Stimulated activated CD8-positive, alpha-beta memory T cell treated with anti-CD3 and anti-CD28 coated beads, Interleukin-15, amount 100 ng/mL, for 1 hour (primary cell): Measurements from ENCODE around the gene FBRSL1.
"Not testable (repeated sequence)": the region's sequence is repeated elsewhere in the genome, so short reads cannot be mapped to it uniquely, and the experiment has no call there.

Source experiments
- DNase-seq: peaks from one replicate; pipeline ENCODE4 v3.0.0-alpha.2; 2020; ENCODE audit warnings: low read depth

The FBRSL1 gene

DNA sequence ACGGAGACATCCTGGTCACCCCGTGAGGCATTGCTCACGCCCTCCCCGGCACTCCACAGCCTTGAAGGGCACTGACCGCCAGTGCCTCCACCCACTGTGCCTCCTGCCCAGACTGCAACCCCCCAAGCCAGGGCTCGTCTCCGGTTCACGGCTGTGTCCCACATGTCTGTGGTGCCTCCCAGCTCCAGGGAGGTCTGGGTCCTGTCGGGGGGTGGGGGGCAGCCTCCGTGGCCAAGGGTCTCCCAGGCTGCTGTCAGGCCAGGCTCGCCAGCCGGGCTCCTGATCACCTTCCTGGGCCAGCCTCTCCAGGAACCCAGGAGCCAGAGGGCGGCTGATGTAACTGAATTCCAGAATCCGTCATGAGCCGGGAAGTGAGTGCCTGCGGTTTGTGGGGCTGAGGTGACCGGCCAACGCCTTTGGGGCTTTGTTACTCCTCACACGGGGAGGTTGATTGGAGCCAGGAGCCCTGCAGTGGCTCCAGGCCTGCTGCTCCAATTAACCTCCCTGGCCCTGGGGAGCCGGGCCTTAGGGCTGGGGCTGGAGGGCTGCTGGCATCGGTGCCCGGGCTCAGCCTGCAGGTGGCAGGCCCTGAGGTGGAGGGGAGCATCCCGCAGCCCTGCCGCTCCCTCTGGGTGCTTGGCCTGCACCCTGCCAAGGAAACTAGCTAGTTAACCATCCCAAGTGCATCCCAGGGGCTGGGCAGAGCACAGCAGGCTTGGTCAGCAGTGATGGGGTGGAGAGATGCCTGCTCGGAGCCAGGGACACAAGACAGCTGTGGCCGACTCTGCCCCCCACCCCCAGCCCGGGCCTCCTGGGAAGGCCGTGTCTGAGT, 36.4 kb upstream of the FBRSL1 start:
- no peak for DNase-seq

DNA sequence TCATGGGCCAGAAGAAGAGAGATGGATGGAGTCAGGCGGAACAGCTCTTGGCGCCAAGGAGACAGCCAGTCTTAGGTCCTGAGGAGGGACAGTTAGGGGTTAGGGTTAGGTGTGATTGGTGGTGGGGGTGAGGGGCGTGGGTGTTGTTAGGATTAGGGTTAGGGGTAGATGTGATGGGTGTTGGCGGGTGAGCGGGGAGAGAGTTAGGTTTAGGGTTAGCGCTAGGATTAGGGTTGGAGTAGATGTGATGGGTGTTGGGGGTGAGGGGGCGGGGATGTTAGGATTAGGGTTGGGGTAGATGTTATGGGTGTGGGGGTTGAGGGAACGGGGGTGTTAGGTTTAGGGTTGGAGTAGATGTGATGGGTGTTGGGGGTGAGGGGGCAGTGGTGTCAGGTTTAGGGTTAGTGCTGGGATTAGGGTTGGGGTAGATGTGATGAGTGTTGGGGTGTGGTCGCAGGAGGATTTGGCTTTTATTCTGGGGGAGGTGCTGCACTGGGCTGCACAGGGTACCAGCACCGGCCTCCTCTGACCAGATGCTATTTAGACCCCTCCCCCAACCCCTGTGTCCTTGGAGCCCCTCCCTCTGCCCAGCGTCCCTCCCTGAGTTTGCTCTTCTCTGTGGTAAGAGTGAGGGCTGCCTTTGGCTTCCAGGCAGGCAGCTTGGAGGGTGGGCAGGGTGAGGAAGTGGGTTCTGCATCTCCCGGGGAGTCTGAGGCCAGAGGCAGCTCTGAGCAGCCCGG, 35.6 kb upstream of the FBRSL1 start:
- no peak for DNase-seq

DNA sequence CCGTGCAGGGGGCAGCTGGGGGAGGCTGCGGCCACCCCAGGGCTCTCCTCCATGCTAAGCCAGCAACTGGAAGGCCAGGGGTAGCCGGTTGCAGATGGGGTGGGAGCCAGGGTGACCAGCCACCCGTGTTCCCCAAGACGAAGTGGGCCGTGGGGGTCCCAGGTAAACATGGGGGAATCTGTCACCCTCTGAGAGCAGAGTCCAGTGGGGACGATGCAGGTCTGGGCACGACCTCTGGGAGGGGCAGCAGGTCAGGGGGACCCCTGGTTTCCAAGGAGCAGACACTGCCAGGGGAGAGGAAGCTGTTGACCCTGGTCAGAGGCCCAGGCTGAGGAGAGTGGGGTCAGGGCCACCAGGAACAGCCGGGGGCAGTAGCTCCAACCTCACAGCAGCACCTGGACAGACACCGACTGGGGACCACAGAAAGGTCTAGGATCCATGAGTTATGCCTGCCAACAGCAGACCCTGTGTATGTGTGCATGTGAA, 35.0 kb upstream of the FBRSL1 start:
- no peak for DNase-seq

DNA sequence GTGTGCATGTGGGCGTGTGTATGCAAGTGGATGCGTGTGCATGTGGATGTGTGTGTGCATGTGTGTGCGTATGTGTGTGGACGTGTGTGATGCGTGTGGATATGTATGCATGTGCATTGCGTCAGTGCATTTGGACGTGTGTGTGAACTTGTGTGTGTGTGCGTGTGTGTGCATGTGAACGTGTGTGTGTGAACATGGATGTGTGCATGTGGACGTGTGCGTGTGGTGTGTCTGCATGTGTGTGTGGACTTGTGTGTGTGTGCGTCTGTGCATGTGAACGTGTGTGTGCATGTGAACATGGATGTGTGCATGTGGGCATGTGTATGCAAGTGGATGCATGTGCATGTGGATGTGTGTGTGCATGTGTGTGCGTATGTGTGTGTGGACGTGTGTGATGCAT, 34.4 kb upstream of the FBRSL1 start:
- DNase-seq, result no peak

DNA sequence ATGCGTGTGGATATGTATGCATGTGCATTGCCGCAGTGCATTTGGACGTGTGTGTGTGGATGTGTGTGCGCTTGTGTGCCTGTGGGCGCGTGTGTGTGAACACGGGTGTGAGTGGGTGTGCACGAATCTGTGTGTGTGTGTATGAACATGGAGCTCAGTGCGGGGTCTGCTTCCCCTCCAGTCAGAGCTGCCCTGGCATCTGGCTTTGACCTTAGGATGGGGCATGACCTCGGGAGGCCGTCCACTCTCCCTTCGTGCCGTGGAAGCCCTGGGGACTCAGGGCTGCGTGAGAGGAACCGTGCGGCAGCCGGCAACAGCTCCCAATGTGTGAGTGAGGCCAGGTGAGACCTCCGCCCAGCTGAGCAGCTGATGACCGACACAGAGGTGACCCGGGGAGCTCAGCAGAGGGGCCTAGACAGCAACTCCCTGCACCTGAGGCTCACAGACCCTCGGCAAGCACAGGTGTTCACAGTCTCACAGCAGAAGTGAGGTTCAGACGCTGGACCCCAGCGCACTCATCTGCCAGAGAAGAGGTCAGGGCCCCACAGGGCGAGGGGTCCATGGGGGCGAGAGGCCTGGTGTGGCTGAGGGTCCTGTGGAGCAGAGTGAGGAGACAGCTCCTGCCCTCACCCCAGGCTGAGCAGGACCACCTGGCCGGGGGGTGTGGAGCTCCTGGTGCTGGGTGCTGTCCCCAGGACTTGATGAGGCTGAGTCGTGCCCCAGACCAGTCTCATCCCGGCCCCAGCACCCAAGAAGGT, 33.6 kb upstream of the FBRSL1 start:
- no peak for DNase-seq

DNA sequence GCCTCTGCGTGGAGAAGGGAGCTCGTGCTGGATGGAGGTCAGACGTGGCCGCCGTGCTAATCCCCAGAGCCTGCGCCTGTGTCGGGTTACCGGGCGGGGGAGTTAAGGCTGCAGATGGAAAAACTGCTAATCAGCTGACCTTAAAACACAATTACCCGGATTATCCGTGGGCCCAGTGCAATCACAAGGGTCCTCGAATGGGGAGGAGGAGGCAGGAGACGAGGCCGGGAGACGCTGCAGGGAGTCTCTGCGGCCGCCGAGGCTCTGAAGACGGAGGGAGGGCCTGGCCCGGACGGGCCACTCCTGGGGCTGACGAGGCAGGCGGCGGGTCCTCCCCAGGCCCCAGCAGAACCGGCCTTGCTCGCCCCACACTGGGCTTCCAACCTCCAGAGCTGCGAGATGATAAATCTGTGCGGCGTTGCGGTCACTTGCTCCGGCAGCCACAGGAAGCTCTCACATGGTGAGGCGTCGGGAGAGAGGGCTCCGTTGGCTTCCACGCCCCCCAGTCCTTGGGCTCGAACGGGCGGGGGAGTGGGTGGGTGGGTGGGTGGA, 32.9 kb upstream of the FBRSL1 start:
- DNase-seq, result no peak

DNA sequence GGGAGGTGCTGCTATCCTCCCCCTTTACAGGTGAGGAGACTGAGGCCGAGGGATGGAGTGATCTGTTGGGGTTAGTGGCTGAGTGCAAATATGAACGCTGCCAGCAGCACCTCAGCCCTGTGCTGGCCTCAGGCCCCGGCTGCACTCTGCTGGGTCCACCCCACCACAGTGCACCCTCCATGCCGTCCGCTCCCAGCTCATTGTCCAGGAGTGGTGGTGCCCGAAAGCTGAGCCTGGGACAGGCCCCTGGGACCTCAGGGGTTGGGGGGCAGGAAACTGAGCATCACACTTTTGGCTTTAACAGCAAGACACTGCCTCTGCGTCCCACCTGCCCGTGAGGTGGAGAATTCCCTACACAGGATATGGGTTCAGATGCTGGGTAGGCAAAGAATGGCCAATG, 31.5 kb upstream of the FBRSL1 start:
- no peak for DNase-seq

DNA sequence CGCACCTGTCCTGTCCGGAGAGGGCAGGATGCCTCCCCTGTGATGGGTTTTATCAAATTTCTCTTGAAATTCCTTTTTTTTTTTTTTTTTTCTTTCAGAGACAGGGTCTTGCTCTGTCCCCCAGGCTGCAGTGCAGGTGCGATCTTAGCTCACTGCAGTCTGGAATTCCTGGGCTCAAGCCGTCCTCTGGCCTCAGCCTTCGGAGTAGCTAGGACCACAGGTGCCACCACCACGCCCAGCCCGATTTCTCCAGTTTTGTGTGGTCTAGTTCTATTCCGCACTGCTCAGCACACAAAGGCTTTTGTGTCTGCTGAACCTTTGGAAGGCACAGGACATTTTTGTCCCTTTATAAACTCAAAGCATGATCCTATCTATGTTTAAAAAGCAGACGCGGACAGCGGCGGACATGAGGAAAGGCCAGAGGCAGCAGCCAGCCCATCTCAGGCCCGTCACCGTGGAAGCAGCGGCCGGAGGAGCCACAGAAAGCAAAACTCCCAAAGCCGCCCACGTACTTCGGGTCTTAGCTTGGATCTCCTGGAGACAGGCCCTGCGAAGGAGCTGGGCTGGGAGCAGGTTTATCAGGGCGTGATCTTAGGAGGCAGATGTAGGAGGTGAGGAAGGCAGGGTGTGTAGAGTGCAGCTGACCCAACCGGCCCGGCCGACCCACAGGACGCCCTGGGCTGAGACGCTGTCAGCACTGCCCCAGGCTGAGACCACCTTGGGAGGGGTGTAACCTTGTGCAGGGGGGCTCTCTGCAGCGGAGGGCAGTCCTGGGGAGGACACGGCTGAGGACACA, 30.9 kb upstream of the FBRSL1 start:
- DNase-seq, result no peak

DNA sequence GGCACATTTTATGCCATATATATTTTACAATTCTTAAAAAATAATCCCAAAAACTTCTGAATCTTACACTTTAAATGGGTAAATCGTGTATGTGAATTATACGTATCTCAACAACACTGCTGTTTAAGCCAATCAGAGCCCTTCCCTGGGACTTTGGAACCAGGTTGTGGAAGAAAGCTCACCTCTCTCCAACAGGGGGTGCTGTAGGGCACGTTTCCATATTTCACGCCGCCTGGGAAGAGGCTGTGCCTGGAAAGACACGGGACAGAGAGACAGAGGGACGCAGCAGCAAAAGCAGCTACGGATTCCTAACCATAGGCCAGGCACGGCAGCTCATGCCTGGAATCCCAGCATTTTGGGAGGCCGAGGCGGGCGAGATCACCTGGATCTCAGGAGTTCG, 29.4 kb upstream of the FBRSL1 start:
- no peak for DNase-seq

DNA sequence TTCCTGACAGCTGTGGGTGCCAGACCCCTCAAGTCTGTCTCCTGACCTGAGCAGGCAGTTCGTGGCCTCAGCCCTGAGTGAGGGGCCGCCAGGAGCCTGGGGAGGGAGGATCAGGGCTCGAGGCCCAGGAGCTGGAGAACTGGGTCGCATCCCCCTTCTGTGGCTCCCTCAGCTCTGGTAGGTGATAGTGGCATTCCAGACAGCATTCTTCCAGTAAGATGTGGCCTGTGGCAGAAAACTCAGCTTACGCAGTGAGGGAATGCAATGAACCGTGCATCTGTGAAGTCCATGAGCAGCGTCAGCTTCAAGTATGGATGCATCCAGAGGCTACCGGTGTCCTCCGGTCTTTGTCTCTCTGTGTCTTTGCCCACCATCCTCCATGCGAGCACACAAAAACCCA, 28.4 kb upstream of the FBRSL1 start:
- no peak for DNase-seq

DNA sequence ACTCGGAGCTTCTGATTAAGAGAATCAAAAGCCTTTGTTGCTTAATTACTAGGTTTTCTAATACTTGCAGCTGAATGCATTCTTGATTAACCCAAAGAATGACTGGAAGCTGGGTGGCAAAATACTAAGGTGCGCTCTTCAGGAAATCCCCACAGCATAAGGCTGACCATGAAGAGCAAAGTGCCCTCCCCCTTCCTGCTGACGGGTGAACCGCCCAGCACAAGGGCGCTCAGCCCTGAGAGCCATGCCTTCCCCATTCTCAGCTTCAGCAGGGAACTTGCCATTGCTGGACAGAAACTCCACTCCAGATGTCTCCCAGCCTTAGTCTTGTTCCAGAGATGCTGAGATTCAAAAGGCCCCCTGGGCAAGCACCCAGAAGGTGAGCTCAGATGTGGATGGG, 27.2 kb upstream of the FBRSL1 start:
- no peak for DNase-seq

DNA sequence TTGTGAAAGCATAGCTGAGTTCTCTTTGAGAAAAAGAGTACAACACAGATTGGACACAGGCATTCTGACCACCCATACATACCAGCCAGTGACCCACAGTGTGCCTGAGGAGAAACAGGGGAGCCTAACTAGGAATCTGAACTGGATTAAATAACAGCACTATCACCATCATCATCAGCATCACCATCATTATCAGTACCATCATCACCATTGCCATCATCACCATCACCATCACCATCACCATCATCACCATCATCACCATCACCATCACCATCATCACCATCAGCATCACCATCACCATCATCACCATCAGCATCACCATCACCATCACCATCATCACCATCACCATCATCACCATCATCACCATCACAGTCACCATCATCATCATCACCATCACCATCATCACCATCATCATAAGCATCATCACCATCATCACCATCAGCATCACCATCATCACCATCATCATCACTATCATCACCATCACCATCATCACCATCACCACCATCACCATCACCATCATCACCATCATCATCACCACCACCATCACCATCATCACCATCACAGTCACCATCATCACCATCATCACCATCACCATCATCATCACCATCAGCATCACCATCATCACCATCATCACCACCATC, 26.5 kb upstream of the FBRSL1 start:
- DNase-seq, result not testable (repeated sequence)

DNA sequence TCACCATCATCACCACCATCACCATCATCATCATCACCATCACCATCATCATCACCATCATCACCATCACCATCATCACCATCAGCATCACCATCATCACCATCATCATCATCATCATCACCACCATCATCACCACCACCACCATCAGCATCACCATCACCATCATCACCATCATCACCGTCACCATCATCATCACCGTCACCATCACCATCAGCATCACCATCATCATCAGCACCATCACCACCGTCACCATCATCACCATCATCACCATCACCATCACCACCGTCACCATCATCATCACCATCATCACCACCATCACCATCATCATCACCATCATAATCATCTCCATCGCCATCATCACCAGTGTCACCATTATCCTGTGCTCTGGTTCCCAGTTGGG, 25.6 kb upstream of the FBRSL1 start:
- not testable (repeated sequence) for DNase-seq

DNA sequence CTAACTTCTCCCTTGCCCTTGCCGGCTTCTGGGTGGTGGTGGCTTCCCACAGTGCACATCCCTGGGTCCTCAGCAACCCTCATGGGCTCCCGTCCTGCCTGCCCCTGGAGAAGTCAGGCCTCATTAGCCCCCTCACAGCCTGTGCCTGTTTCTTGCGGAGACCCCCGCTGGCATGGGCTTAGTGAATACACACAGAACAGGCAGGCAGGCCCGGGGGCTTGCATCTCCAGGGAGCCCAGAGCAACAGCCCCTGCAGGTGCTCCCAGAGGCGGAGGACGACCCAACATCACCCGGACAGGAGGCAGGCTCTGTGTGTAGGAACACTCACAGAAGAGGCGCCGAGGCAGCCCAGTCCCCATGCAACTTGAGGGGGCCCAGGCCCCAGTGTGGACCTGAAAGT, 25.1 kb upstream of the FBRSL1 start:
- no peak for DNase-seq

DNA sequence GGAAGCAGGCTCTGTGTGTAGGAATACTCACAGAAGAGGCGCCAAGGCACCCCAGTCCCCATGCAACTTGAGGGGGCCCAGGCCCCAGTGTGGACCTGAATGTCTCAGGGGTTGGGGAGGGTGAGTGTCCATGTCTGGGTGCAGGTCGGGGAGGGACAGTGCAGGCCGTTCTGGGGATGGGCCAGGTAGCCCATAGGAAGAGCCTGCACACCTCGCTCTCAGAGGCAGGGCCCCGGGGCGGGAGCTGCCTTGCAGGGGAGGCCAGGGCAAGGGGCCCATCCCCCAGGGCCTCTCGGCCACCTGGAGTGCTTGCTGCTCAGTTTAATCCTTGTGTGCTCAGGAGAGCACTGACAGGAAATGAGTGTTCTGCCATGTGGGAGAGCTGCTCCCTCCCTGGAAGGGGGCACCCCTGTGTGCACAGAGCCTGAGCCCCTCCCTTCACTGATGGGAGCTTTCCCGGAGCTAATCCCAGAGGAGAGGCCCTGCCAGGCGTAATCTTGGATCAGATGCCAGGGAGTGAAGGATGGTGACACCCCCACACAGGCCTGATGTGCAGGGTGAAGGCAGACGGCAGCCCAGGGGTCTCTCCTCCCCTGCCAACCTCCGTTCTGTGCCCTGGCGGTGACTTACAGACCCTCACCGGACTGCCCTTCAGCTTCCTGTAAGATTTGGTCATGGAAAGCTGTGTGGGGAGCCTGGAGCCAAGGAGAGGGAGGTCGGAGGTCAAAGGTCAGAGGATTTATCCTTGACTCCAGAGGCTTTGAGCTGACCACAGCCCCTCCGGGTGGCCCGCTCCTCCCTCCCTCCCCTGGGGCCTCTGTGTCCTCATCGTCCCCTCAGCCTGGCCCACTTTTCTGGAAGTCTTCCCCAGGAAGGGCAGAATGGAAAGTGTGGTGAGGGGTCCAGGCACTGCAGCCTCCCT, 24.4 kb upstream of the FBRSL1 start:
- DNase-seq, result no peak

DNA sequence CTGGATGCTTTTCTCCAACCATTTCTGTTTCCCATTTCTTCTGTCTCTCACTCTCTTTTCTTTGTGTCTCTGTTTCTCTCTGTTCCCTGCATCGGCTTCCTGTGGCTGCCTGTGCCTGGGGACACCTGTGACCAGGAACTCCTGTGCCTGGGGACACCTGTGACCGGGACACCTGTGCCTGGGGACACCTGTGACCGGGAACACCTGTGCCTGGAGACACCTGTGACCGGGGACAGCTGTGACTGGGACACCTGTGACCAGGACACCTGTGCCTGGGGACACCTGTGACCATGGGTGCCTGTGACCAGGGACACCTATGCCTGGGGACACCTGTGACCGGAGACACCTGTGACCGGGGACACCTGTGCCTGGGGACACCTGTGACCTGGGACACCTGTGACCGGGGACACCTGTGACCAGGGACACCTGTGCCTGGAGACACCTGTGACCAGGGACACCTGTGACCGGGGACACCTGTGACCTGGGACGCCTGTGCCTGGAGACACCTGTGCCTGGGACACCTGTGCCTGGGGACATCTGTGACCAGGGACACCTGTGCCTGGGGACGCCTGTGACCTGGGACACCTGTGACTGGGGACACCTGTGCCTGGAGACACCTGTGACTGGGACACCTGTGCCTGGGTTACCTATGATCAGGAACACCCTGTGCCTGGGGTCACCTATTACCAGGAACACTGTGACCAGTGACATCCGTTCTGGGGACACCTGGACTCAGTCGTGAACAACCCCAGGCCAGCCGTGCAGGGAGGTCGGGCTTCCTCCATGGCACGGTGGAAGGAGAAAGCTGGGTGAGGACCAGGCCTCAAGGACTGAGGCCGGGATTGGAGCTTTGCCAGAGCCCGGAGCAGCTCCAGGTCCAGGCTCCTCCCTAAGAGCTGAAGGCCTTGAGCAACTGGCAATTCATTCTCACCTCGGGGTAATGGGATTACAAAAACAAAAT, 23.4 kb upstream of the FBRSL1 start:
- no peak for DNase-seq

DNA sequence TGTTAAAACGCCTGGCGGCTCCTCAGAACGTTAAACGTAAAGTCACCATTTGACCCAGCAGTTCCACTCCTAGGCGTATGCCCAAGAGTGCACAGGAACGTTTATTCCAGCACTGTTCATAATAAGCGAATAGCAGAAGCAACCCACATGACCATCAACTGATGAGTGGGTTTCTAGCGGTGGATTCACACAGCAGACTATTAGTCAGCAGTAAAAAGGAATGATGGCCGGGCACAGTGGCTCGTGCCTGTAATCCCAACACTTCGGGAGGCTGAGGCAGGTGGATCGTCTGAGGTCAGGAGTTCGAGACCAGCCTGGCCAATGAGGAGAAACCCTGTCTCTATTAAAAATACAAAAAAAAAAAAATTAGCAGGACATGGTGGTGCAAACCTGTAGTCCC, 22.4 kb upstream of the FBRSL1 start:
- DNase-seq, result no peak

DNA sequence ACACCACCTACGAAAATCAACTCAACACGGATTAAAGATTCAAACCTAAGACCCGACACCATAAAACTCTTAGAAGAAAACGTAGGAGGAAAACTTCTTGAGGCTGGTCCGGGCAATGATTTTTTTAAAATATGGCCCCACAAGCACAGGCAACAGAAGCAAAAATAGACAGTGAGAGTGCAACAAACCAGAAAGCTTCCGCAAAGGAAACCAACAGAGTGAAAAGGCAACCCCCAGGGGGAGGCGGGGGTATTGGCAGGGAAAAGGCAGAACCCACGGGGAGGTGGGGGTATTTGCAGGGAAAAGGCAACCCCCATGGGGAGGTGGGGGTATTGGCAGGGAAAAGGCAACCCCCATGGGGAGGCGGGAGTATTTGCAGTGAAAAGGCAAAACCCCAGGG, 20.5 kb upstream of the FBRSL1 start:
- DNase-seq, result no peak

DNA sequence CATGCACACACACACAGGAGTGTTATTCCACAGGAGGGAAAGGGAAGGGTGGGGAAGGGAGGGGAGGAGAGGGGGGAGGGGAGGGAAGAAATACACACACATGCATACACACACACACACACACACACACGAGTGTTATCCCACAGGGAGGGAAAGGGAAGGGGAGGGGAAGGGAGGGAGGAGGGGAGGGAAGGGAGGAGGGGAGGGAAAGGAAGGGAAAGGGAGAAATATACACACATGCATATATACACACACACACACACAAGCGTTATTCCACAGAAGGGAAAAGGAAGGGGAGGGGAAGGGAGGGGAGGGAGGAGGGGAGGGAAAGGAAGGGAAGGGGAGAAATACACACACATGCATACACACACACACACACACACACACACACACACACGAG, 19.6 kb upstream of the FBRSL1 start:
- DNase-seq, result no peak
